HG03066 (cell line): ENCODE data around the gene MAN2A2.

Source experiments
- ATAC-seq: cut with Tn5 transposase; IDR thresholded peaks from one replicate; pipeline ENCODE4 v1.9.1; 2021; ENCODE audit warnings: low read depth; ENCODE audit not compliant: unreplicated experiment

MAN2A2 gene

DNA sequence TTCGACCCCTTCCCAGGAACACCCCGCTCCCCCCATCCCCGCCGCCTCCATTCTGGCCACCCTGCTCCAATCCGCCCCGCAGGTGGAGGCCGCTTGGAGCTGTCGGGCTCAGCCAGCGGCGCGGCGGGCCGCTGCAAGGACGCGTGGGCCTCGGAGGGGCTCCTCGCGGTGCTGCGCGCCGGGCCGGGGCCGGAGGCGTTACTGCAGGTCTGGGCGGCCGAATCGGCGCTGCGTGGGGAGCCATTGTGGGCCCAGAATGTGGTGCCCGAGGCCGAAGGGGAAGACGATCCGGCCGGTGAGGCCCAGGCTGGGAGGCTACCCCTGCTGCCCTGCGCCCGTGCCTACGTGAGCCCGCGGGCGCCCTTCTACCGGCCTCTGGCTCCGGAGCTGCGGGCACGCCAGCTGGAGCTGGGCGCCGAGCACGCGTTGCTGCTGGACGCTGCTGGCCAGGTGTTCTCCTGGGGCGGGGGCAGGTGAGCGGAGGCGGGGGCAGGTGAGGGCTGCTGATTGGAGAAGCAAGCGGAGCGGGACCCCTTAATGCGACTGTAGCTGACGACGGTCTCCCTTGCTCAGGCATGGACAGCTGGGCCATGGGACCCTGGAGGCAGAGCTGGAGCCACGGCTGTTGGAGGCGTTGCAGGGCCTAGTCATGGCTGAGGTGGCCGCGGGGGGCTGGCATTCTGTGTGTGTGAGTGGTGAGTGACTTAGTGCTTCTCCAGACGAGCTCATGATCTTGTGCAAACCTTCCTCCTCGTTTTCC is 54.1 kb downstream of the MAN2A2 start:
- no peak for ATAC-seq

DNA sequence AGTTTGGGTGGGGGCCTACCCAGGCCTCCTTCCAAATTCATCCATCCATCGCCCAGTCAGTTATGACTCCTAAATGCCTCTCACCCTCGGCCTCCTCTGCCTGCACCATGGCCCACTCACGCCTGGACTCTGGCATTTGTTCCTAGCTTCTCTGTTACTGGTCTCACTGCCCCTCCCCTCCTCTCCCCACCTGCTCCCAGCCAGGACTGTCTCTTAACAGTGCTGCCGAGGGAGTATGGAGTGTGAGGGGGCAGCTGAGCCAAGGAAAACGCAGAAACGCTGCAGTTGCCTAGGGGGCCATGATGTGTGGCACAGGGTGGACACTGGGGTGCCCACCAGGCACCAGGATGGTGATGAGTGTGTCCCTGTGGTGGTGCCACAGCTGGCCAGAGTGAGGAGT is 54.7 kb downstream of the MAN2A2 start:
- ATAC-seq = no peak

DNA sequence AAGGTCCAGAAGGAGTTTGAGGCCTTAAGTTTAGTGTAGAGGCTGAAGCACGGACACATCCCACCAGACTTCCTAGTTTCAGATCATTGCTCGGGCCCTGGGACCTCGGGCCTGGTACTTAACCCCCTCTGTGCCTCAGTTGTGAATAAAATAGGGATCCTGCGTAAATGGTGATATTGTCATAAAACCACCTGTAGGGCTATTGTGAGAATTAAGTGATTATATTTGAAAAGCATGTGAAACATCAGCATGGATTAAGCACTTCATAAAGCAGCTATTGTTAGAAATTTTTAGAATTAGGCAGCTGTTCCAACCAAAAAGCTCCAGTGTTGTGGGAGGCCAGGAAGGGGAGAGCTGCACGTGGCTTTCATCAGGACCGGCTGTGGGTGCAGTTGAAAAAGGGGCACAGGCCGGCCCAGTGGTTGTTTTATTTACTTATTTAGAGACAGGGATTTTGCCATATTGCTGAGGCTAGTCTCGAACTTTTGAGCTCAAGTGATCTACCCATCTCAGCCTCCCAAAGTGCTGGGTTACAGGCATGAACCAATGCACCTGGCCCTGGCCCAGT is 56.0 kb downstream of the MAN2A2 start:
- ATAC-seq = no peak

DNA sequence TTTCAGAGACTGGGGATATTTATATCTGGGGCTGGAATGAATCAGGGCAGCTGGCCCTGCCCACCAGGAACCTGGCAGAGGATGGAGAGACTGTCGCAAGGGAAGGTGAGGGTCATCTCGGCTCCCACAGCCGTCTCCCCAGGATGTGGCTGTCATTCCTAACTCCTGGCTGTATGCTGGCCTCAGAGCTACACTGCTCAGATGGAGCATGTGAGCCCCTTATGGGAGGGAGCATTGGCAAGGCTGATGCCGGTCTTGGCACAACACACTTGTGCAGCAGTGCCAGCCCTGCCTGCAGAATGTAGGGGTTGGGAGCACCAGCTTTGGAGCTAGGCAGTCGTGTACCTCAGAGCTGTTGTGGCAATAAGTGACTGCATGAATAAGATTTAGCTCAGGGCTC is 56.8 kb downstream of the MAN2A2 start:
- ATAC-seq = no peak

DNA sequence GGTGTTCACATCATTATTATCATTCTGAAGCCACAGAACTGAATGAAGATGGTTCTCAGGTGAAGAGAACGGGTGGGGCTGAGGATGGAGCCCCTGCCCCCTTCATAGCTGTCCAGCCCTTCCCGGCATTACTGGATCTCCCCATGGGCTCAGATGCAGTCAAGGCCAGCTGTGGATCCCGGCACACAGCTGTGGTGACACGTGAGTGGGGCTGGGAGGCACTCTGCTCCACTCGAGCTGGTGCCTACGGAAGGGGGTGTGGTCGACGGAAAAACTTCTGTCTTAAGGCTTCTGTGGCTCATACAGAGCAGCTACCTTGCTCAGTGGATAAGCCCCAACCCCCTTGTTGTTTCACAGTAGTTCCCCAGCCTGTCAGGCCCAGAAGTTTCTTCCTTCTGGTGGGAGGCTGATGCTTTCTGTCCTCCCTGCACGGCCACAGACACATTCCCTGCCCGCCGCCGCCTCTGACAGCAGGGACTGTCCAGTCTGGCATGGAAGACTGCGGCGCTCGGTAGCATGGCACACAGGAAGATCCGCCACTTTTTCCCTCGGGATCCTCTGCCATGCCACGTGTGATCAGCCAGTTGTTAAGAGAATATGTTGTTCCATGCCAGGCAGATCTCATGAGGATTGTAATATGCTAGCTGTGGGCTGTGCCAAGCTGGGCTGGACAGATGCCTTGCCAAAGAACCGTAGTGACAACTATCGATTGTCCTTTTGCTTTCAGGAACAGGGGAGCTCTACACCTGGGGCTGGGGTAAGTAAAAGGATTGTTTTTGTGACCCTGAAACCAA is 57.4 kb downstream of the MAN2A2 start:
- no peak for ATAC-seq

DNA sequence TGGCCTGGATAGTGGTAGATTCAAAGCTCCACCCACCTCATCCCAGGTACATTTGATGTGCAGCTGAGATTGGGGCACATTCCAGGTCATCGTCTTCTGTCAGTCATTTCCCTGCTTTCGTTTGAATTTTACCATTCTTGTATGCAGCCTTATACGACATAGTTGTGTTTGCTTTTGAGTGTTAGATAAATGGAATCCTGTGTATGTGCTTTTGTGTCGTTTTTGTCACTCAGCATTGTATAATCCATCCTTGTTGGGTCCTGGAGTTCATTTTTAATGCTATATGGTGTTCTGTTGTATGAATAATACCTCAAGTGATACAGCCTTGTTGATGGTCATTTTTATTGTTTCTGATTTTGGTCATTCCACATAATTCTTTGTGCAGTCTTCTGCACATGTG is 58.9 kb downstream of the MAN2A2 start:
- no peak for ATAC-seq

DNA sequence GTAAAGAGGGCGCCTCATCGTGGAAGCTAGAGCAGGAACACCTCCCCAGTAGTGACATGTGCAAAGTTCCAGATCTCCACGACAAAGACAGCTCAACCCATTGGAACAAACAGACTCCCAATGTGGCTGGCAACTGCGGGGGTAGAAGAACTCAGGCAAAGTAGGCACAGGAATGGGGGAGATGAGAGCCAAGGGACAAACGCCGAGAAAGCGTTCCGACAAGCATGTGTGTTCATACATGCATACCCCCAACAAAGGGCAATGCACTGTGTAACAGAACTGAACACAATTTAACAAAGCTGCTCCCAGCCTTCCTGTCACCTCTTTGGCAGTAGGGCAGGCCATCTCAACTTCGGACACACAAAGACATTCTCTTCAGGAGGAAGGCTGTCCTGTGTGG is 63.2 kb downstream of the MAN2A2 start:
- ATAC-seq = no peak

DNA sequence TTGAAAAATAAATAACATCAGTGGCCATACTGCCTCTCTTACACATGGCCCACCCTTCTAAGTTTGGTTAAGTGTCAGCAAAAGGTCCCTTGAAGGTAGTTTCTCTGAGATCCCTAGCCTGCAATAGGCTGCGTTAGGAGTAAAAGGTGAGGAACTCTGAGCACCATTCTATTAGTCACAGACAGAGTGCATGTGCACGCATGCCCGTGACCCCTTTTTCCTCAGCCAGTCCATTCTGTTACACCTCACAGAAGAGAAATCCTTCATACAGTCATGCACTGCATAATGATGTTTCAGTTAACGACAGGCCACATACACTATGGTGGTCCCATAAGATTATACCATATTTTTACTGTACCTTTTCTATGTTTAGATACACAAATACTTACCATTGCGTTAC is 64.1 kb downstream of the MAN2A2 start:
- no peak for ATAC-seq

DNA sequence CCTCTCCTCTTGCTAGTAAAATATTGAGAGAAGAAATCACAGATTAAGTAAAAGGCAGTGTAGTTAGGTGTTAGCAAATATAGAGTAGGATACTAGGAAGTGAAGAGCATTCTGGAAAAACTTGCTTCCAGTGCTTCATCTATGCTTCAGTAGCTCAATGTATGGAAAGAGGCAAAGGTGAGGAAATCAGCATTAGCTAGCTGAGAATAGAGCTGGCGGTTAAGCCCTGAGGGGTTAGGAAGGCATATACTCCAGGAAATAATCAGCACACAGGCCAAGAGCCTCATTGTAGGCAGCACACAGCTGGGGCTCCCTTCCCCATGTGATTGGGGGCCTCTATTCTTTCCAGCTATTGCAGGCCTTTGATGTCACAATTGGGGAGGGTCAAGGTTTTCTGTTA is 65.3 kb downstream of the MAN2A2 start:
- ATAC-seq = no peak

DNA sequence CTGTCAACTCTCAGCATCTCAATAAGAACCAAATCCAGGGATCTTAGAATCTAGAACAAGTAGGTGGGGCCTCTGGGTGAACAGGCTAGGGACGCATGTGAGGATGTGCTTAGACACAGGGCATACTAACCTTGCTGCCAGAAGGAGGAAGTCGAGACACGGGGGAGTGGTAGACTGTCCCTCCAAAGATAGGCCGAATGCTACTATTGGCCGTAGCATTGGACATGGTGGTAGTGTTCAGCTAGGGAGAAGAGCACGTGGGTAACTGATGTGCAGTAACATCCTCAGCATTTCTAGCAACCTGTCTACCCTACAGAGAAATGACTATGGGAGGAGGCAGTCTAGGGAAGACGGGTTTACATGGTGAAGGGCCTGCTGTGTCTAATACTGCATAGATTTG is 67.2 kb downstream of the MAN2A2 start:
- no peak for ATAC-seq

DNA sequence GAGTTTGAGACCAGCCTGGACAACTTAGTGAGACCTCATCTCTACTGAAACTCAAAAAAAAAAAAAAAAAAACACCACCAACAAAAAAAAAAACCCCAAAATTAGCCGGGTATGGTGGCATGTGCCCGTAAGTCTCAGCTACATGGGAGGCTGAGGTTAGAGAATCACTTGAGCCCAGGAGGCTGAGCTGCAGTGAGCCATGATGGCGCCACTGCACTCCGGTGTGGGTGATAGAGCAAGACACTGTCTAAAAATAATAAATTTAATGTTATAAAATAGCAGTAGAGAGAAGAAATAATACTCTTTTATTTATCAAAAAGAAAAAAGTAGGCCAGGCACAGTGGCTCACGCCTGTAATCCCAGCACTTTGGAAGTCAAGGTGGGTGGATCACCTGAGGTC is 69.0 kb downstream of the MAN2A2 start:
- no peak for ATAC-seq
